ENCODE measurements around the gene TNNT3.

Gene TNNT3

GRCh38 chr11:1889941-1890855, 29.3 kb upstream of the TNNT3 start:
- H3K4me3 ChIP-seq (ENCODE audit: control insufficient read depth, low read depth, low read length), result no peak overlapping the region
- no peak for TF ChIP-seq CTCF (conservative IDR thresholded peaks at IDR 0.05; ENCODE audit: control insufficient read depth, insufficient read depth, low read depth, low read length)
- no peak for DNase-seq (ENCODE audit: low read depth)

GRCh38 chr11:1890856-1891830, 28.4 kb upstream of the TNNT3 start:
- no peak for TF ChIP-seq CTCF (conservative IDR thresholded peaks at IDR 0.05; ENCODE audit: control insufficient read depth, insufficient read depth, low read depth, low read length)
- DNase-seq (ENCODE audit: low read depth), result no peak
- H3K4me3 ChIP-seq (ENCODE audit: control insufficient read depth, low read depth, low read length), result no peak overlapping the region

- no peak for TF ChIP-seq CTCF (conservative IDR thresholded peaks at IDR 0.05; ENCODE audit: control insufficient read depth, insufficient read depth, low read depth, low read length)
- no peak within 1 kb of the TSS for H3K4me3 ChIP-seq (ENCODE audit: control insufficient read depth, low read depth, low read length)
- DNase-seq (ENCODE audit: low read depth), result no peak
Measured at GRCh38 chr11:1891831-1892115, 27.7 kb upstream of the TNNT3 start, which contains the start of gene PRR33. TSS of gene PRR33 (minus strand) at chr11:1891895. CDS start at chr11:1890584, 1,311 bp downstream.

GRCh38 chr11:1892116-1892515, 27.4 kb upstream of the TNNT3 start:
- no peak for TF ChIP-seq CTCF (conservative IDR thresholded peaks at IDR 0.05; ENCODE audit: control insufficient read depth, insufficient read depth, low read depth, low read length)
- DNase-seq (ENCODE audit: low read depth), result no peak
- H3K4me3 ChIP-seq (ENCODE audit: control insufficient read depth, low read depth, low read length), result no peak overlapping the region

GRCh38 chr11:1892558-1892957, 26.9 kb upstream of the TNNT3 start:
- DNase-seq (ENCODE audit: low read depth), result no peak
- TF ChIP-seq CTCF (conservative IDR thresholded peaks at IDR 0.05; ENCODE audit: control insufficient read depth, insufficient read depth, low read depth, low read length), result no peak
- H3K4me3 ChIP-seq (ENCODE audit: control insufficient read depth, low read depth, low read length), result no peak overlapping the region

- TF ChIP-seq CTCF (conservative IDR thresholded peaks at IDR 0.05; ENCODE audit: control insufficient read depth, insufficient read depth, low read depth, low read length), result no peak
- no peak for DNase-seq (ENCODE audit: low read depth)
- no peak overlapping the region for H3K4me3 ChIP-seq (ENCODE audit: control insufficient read depth, low read depth, low read length)
Measured at GRCh38 chr11:1893581-1894359, 25.7 kb upstream of the TNNT3 start.
